OCI-LY1 (cell line): Measurements from ENCODE around the gene RNF121.

Experiments used
- H2AFZ ChIP-seq: fragments of 200-600 bp; sonication (generic), shearing (Covaris generic); 2 replicates; pipeline ENCODE4 v1.6.0; 2014; ENCODE audit warnings: antibody characterized with exemption, mild to moderate bottlenecking, low read length
- H3F3A ChIP-seq: fragments of 200-600 bp; sonication (generic), shearing (Covaris generic); 2 replicates; pipeline ENCODE4 v1.6.0; 2014; ENCODE audit warnings: mild to moderate bottlenecking, antibody characterized with exemption, low read length, moderate library complexity; ENCODE audit not compliant: insufficient read depth
- H3K27ac ChIP-seq: fragments of 200-600 bp; sonication (generic); 2 replicates; pipeline ENCODE4 v1.5.1; 2014; ENCODE audit warnings: low read length, mixed run types, mild to moderate bottlenecking, low read depth; ENCODE audit not compliant: poor library complexity, severe bottlenecking
- H3K27me3 ChIP-seq: fragments of 200-600 bp; sonication (generic); 2 replicates; pipeline ENCODE4 v1.6.0; 2014; ENCODE audit warnings: antibody characterized with exemption, mild to moderate bottlenecking, low read length, moderate library complexity; ENCODE audit not compliant: insufficient read depth
- H3K36me3 ChIP-seq: fragments of 200-600 bp; sonication (generic); 2 replicates; pipeline ENCODE4 v1.6.1; 2014; ENCODE audit warnings: mild to moderate bottlenecking, antibody characterized with exemption, low read length, moderate library complexity, mixed read lengths; ENCODE audit not compliant: insufficient read depth
- H3K4me1 ChIP-seq: fragments of 200-600 bp; sonication (generic); 2 replicates; pipeline ENCODE4 v1.5.1; 2014; ENCODE audit warnings: mild to moderate bottlenecking, low read length, moderate library complexity; ENCODE audit not compliant: insufficient read depth, severe bottlenecking
- H3K4me2 ChIP-seq: fragments of 200-600 bp; sonication (generic), shearing (Covaris generic); 2 replicates; pipeline ENCODE4 v1.6.1; 2014; ENCODE audit warnings: low read length
- H3K4me3 ChIP-seq: fragments of 200-600 bp; sonication (generic); 2 replicates; pipeline ENCODE4 v1.5.1; 2014; ENCODE audit warnings: low read length, low read depth, mild to moderate bottlenecking, mixed read lengths; ENCODE audit not compliant: poor library complexity, severe bottlenecking
- H3K79me2 ChIP-seq: fragments of 200-600 bp; shearing (Covaris generic); 2 replicates; pipeline ENCODE4 v1.6.1; 2016; ENCODE audit warnings: mixed run types, low read length, mixed read lengths; ENCODE audit not compliant: insufficient read depth
- H3K9ac ChIP-seq: fragments of 200-600 bp; sonication (generic), shearing (Covaris generic); 2 replicates; pipeline ENCODE4 v1.6.1; 2014; ENCODE audit warnings: mild to moderate bottlenecking, low read length, mixed read lengths
- H3K9me2 ChIP-seq: fragments of 200-600 bp; sonication (generic), shearing (Covaris generic); 2 replicates; pipeline ENCODE4 v1.6.1; 2014; ENCODE audit warnings: low read depth, mild to moderate bottlenecking, low read length, mixed read lengths
- H3K9me3 ChIP-seq: fragments of 200-600 bp; shearing (Covaris generic); 2 replicates; pipeline ENCODE4 v1.6.1; 2014; ENCODE audit warnings: low read length, mixed read lengths
- H4K20me1 ChIP-seq: fragments of 200-600 bp; sonication (generic), shearing (Covaris generic); 2 replicates; pipeline ENCODE4 v1.6.0; 2016; ENCODE audit warnings: mild to moderate bottlenecking, low read length; ENCODE audit not compliant: insufficient read depth
- CTCF ChIP-seq: fragments of 200-600 bp; sonication (generic), shearing (Covaris generic); IDR thresholded peaks from 2 replicates; pipeline ENCODE4 v1.5.1; 2017; ENCODE audit warnings: mild to moderate bottlenecking, antibody characterized with exemption, low read length, moderate library complexity, mixed read lengths
- EZH2 ChIP-seq: fragments of 200-600 bp; sonication (generic), shearing (Covaris generic); IDR thresholded peaks from 2 replicates; pipeline ENCODE4 v1.8.0; 2017; ENCODE audit warnings: borderline replicate concordance, mixed run types, mild to moderate bottlenecking, antibody characterized with exemption, low read length, moderate library complexity, mixed read lengths

RNF121 gene

GRCh38 chr11:71992136-71992730 is 63.4 kb downstream of the RNF121 start:
- TF ChIP-seq EZH2 (no peak), CTCF (no peak)
- H3K36me3 ChIP-seq: peaks cover 25% of the 10 kb centered on the region; the same call in 1 of the 2 replicates
- no peaks in the 10 kb centered on the region for H3K9me2 ChIP-seq
- no peaks in the 10 kb centered on the region for H4K20me1 ChIP-seq
- no peak overlapping the region for H3K9ac ChIP-seq
- no peak overlapping the region for H3K27ac ChIP-seq
- H3K27me3 ChIP-seq: no peaks in the 10 kb centered on the region
- no peak overlapping the region for H3K4me2 ChIP-seq
- no peak overlapping the region for H3K4me3 ChIP-seq
- no peaks in the 10 kb centered on the region for H3K9me3 ChIP-seq
- no peaks in the 10 kb centered on the region for H3K79me2 ChIP-seq
- no peak overlapping the region for H2AFZ ChIP-seq
- H3K4me1 ChIP-seq: peaks cover 4% of the 10 kb centered on the region
- no peaks in the 10 kb centered on the region for H3F3A ChIP-seq

DNA sequence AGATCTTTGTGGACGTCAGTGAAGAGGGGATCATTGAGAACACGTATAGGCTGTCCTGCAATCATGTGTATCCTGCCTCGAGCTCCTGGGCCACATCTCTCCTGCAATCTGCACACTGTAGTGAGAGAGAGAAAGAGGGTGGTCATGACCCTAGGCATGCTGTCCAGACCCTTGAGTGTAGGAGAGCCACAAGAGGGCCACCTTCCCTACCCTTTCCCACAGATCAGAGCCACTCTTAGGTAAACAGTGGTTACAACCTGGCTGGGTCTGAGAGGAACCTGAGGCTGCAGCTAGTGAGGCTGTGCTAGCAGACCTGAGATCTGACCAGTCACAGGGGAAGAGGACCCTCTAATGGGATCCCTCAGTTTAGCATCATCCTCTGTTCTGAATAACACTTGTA is 65.9 kb downstream of the RNF121 start:
- Histone ChIP-seq H3K27me3 (no peaks in the 10 kb centered on the region), H3K4me1 (peaks cover 18% of the 10 kb centered on the region), H4K20me1 (no peaks in the 10 kb centered on the region), H3K36me3 (peaks cover 16% of the 10 kb centered on the region; the same call in 1 of the 2 replicates), H3K9ac (no peak overlapping the region), H3K27ac (no peak overlapping the region), H3K9me2 (no peaks in the 10 kb centered on the region), H3K9me3 (no peaks in the 10 kb centered on the region), H3K79me2 (no peaks in the 10 kb centered on the region), H3K4me3 (no peak overlapping the region), H3K4me2 (no peak overlapping the region), H3F3A (no peaks in the 10 kb centered on the region), H2AFZ (no peak overlapping the region)
- no peak for TF ChIP-seq CTCF
- no peak for TF ChIP-seq EZH2

DNA sequence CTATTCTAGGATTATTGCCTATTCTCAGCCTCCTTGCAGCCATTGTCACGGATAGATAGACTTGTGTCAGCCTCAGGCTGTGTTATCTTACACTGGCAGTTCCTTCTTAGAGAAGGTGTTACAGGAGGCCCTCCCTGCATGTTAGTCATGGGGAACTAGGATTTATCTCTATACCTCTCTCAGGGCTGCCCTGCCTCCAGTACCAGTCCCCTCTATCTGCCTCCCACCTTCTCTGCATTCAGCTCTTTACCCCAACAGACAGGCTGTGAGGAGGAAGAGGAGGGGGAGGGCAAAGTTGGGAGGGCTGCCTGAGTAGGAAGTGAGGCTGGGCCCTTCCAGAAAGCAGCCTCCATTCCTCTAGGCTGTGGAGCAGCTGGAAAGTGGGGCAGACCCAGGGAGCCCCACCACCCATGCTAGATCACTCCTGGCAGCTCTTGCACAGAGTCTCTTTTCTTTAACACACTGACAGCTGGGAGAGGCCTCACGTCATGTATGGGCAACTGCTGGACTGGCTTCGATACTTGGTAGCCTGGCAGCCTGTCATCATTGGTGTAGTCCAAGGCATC is 67.0 kb downstream of the RNF121 start:
- H3K27ac ChIP-seq: no peak overlapping the region
- H3K9me3 ChIP-seq: no peaks in the 10 kb centered on the region
- peaks cover 18% of the 10 kb centered on the region for H3K4me1 ChIP-seq

More for the DNA sequence above, 67.0 kb downstream of the RNF121 start:
- H3K4me2 ChIP-seq: no peak overlapping the region
- no peaks in the 10 kb centered on the region for H3K9me2 ChIP-seq
- no peak for TF ChIP-seq EZH2
- no peak for TF ChIP-seq CTCF
- H3F3A ChIP-seq: no peaks in the 10 kb centered on the region
- no peaks in the 10 kb centered on the region for H3K27me3 ChIP-seq
- no peak overlapping the region for H3K4me3 ChIP-seq
- no peak overlapping the region for H2AFZ ChIP-seq
- no peaks in the 10 kb centered on the region for H3K79me2 ChIP-seq
- no peaks in the 10 kb centered on the region for H4K20me1 ChIP-seq
- H3K9ac ChIP-seq: no peak overlapping the region
- peaks cover 8% of the 10 kb centered on the region; the same call in 1 of the 2 replicates for H3K36me3 ChIP-seq
